ENCODE data around the gene MSANTD2. TPM values are rescaled to one million over a fixed set of nuclear protein-coding genes. Genes with fewer than 3 reads are reported as not detected.

The MSANTD2 gene
- total and polyA plus RNA-seq, 3 donors from 2014 or later, result 7.4 to 19.1 (median 11.3) TPM

GRCh38 chr11:124804884-124805283, 4.7 kb upstream of the MSANTD2 start:
- no peaks in the 10 kb centered on the region for H3K36me3 ChIP-seq (ENCODE audit: low read depth, missing control alignments)
- TF ChIP-seq POLR2A (IDR thresholded peaks at IDR 0.05) (no peak), CTCF (IDR thresholded peaks at IDR 0.05) (no peak)
- intact Hi-C loops (cut with DNase I; ENCODE audit: low total_unique reads), result no loop called here
- H3K27me3 ChIP-seq, result no peaks in the 10 kb centered on the region
- H3K27ac ChIP-seq, result no peak overlapping the region
- WGBS, 2 donors, result 90 to 96% methylated on average over 3 of the region's 3 CpGs
- no peak overlapping the region for H3K4me3 ChIP-seq
- H3K4me1 ChIP-seq, result no peaks in the 10 kb centered on the region
- DNase-seq, result no peak
- H3K9me3 ChIP-seq, result no peaks in the 10 kb centered on the region

GRCh38 chr11:124801636-124802312, 1.6 kb upstream of the MSANTD2 start:
- TF ChIP-seq POLR2A (IDR thresholded peaks at IDR 0.05) (no peak), CTCF (IDR thresholded peaks at IDR 0.05) (no peak)
- no peak overlapping the region for H3K4me3 ChIP-seq
- H3K4me1 ChIP-seq, result peaks cover 9% of the 10 kb centered on the region
- no peaks in the 10 kb centered on the region for H3K36me3 ChIP-seq (ENCODE audit: low read depth, missing control alignments)
- intact Hi-C loops (cut with DNase I; ENCODE audit: low total_unique reads), result no loop called here
- WGBS, 2 donors, result 40 to 71% methylated on average over 8 of the region's 8 CpGs
- peak overlapping the region in 1 of 2 donors; percentile 19 for H3K27ac ChIP-seq
- H3K27me3 ChIP-seq, result no peaks in the 10 kb centered on the region
- H3K9me3 ChIP-seq, result no peaks in the 10 kb centered on the region
- no peak for DNase-seq

GRCh38 chr11:124801014-124801413, 808 bp upstream of the MSANTD2 start:
- TF ChIP-seq POLR2A (IDR thresholded peaks at IDR 0.05) (no peak), CTCF (IDR thresholded peaks at IDR 0.05) (no peak)
- H3K27me3 ChIP-seq, result no peaks in the 10 kb centered on the region
- H3K4me3 ChIP-seq, result peak overlapping the region; percentile 91 to 98
- WGBS, 2 donors, result 1 to 2% methylated on average over 8 of the region's 8 CpGs
- H3K9me3 ChIP-seq, result no peaks in the 10 kb centered on the region
- intact Hi-C loops (cut with DNase I; ENCODE audit: low total_unique reads), result no loop called here
- no peak for DNase-seq
- peaks cover 9% of the 10 kb centered on the region for H3K4me1 ChIP-seq
- no peaks in the 10 kb centered on the region for H3K36me3 ChIP-seq (ENCODE audit: low read depth, missing control alignments)
- H3K27ac ChIP-seq, result peak overlapping the region; percentile 95 to 99

GRCh38 chr11:124799348-124800225, 619 bp downstream of the MSANTD2 start:
- peak overlapping the region; percentile 95 to 99 for H3K27ac ChIP-seq
- peak; percentile 52 for DNase-seq
- H3K4me1 ChIP-seq, result peaks cover 9% of the 10 kb centered on the region
- no peaks in the 10 kb centered on the region for H3K9me3 ChIP-seq
- intact Hi-C loops (cut with DNase I; ENCODE audit: low total_unique reads), result no loop called here
- H3K27me3 ChIP-seq, result no peaks in the 10 kb centered on the region
- peak overlapping the region; percentile 91 to 98 for H3K4me3 ChIP-seq
- 0 to 2% methylated on average over 38 to 59 of the region's 83 CpGs for WGBS, 2 donors
- H3K36me3 ChIP-seq (ENCODE audit: low read depth, missing control alignments), result no peaks in the 10 kb centered on the region
- no peak for TF ChIP-seq CTCF (IDR thresholded peaks at IDR 0.05)
- no peak for TF ChIP-seq POLR2A (IDR thresholded peaks at IDR 0.05)
